Right ventricle myocardium superior (tissue), 1 donor: ENCODE results near the gene SMIM1. TPM values are rescaled to one million over a fixed set of nuclear protein-coding genes. Genes with fewer than 3 reads are reported as not detected.

ENCODE experiments used
- ATAC-seq: fragments of 200-7000 bp; cut with Tn5 transposase; one replicate; pipeline ENCODE4 v1.9.1; 2020; ENCODE audit warnings: mild to moderate bottlenecking; ENCODE audit not compliant: poor library complexity
- DNase-seq: peaks from one replicate; pipeline ENCODE4 v3.0.0-alpha.2; 2020
- intact Hi-C: fragments of 100-400 bp; cut with DNase I; formaldehyde crosslinking; loops from one replicate; pipeline ENCODE4 v1.11.2; 2022
- total RNA-seq: library from RNA; stranded (reverse); fragmentation: NEBNext Ultra II Directional; extraction: Animal tissue kit (Norgen Biotek cat#: 25700); gene quantifications from one replicate; pipeline ENCODE4 v1.2.1, GENCODE V29; 2021
- donor health status: DM: no; HTN: yes; CAD: no; lungs with severe emphysema.

Gene SMIM1
- total RNA-seq, 1 donor from 2014 or later = 17.3 TPM

DNA sequence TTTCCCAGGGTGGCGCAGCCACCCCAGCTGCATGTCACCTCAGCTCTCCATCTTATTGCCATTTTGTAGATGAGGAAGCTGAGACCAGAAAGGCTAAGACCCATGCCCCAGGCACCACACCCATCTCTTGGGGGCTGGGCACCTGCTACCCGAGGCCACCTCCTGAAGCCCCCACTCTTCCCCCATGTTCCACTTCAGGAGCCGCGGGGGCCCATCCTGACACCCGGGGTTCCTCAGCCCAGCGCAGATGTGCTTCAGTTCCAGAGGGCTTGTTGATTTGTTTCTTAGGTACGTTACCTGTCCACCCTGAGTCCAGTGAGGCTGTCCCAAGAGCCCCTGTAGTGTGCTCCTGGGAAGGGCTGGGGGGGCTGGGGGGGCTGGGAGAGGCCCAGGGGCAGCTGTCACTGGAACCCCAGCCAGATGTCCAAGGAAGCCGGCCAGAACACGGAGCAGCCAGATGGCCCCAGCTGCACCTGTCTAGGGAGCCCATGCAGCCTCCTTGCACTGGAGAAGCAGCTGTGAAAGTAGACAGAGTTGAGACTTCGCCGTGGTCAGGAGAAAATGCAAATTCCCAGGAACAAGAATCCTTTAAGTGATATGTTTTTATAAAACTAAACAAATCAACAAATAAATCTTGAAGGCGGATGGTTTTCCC, 37.4 kb upstream of the SMIM1 start:
- intact Hi-C loops = no loop called here
- no peak for ATAC-seq
- no peak for DNase-seq

GRCh38 chr1:3735688-3736087, 36.9 kb upstream of the SMIM1 start:
- no peak for ATAC-seq
- DNase-seq = no peak
- intact Hi-C loops = no loop called here

DNA sequence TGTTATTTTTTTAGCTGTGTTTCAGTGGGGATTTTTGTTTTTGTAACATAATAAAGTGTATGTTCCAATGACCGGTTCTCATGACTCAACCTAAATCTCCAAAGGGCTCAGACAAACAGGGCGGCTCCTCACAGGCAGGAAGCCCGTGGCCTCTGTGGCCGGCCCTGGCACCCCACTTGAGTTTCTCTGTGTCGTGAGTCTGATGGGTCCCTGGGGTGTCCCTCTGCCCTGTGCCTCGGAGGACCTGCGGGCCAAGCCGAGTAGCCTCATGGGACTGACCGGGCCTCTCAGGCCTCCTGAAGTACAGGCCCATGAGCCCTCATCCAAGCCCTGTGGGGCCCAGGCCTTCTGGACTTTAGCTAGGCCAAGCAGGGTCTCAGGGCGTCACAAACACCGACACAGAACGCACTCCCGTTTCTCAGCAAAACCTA, 36.4 kb upstream of the SMIM1 start:
- no peak for ATAC-seq
- peak; percentile 43 for DNase-seq
- intact Hi-C loops = no loop called here

- ATAC-seq (no peak), DNase-seq (no peak)
- intact Hi-C loops = no loop called here
Observed at GRCh38 chr1:3736708-3737107, 35.8 kb upstream of the SMIM1 start.

DNA sequence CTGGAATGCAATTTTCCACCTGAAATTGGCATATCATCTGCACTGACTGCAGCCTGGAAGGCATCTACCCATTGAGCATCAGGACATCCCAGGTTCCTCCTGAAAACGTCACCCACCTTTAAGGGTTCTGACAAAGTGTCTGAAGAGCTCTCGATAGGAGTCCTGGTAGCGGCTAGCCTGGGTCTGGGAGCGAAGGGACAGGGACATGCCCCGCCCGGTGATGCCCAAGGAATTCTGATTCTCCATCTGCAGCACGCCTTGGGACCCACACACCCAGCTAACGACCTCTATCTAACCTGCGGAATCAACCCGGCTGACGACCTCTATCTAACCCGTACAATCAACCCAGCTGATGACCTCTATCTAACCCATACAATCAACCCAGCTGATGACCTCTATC, 33.6 kb upstream of the SMIM1 start:
- intact Hi-C loops = no loop called here
- DNase-seq = no peak
- no peak for ATAC-seq

- DNase-seq (peak; percentile 39), ATAC-seq (no peak)
- intact Hi-C loops = no loop called here
Observed at GRCh38 chr1:3740042-3740441, 32.5 kb upstream of the SMIM1 start.

DNA sequence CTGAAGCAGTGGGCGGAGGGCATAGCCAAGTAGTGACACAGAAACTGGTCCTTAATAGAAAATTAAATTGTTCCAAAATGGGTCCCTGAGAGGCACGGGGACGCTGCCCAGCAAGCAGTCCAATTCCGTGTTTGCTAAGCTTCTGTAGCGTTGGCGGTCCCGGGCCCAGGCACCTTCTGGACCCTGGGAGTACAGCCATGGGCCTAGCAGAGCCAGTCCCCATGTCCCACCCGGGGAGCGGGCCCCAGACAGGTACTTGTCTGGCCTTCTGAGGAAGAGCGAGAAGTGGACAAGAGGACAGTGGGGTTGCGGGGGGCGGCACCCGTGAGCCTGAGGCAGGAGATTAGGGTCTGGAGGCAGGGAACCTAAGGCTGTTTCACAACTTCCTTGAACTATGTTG, 31.8 kb upstream of the SMIM1 start:
- DNase-seq (no peak), ATAC-seq (no peak)
- intact Hi-C loops = no loop called here

DNA sequence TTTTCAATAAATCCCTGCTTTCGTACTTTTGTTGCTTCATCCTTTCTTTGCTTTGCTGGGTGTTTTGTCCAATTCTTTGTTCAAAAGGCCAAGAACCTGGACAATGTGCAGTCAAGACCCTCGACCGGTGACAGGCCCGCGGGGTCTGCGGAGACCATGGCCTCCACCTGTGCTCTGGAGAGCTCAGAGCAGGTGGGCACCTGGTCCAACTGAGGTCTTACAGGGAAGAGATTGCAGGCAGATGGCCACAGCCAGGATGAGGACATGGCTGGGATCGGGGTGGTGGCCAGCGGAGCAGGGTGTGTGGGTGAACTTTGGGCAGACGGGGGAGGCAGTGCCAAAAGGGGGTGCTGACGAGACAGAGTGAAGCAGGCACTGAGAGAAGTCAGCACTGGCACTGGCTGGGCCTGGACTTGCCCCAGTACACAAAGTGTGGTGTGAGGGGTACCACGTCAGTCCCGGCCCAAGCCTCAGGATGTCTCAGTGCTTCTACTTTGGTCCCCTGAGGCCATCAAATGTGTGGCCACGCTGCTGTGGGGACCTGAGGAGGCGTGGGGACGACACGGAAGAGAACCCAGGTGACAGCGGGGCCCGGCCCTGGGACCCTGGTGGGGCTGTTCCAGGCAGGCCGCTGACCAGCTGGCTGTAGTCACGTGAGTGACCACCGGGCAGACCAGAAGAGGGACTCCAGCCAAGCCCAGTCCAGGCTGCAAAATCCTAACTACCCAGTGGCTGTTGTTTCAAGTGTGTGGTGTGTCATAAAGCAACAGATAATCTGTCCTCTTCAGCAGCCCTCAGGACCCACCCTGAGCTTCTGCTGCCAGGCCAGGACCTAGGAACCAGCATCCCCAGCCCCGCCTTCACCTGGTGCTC, 30.7 kb upstream of the SMIM1 start:
- DNase-seq = peak; percentile 28
- intact Hi-C loops = no loop called here
- ATAC-seq = no peak

GRCh38 chr1:3742439-3743298, 29.9 kb upstream of the SMIM1 start:
- DNase-seq (peak; percentile 37), ATAC-seq (no peak)
- intact Hi-C loops = no loop called here

- ATAC-seq = no peak
- intact Hi-C loops = no loop called here
- no peak for DNase-seq
Observed at GRCh38 chr1:3743421-3743820, 29.1 kb upstream of the SMIM1 start.

DNA sequence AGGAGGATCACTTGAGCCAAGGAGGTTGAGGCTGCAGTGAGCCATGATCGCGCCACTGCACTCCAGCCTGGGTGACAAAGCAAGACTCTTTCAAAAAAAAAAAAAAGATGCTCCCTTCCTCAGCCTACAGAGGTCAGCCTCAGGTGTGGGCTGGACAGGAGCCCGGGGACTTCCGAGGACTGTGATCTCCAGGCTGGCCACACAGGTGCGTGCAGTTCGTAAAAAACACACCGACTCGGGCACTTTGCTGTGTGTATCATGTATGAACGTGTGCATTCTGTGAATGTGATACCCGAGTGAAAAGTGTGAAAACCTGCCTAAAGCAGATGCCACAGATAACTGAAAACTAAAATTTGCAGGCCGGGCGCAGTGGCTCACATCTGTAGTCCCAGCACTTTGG, 28.7 kb upstream of the SMIM1 start:
- ATAC-seq (no peak), DNase-seq (no peak)
- intact Hi-C loops = no loop called here

DNA sequence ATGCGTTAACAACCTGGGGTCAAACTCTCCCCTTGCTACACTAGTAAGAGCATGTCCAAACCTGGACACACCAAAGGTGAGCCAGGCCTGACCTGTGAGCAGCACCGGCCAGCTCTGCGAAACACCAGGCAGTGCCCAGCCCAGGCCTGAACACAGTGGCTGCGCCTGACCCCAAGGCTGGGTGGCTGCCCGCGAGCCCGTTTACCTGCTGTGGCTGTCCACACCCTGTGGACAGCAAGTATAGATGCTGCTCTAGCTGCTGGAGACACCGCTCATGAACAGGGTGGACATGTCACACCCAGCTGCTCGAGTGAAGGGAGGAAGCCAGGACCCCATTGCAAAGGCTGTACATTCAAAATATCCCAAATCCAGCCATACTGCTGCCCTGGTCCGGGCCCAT, 27.9 kb upstream of the SMIM1 start:
- no peak for ATAC-seq
- intact Hi-C loops = no loop called here
- no peak for DNase-seq

DNA sequence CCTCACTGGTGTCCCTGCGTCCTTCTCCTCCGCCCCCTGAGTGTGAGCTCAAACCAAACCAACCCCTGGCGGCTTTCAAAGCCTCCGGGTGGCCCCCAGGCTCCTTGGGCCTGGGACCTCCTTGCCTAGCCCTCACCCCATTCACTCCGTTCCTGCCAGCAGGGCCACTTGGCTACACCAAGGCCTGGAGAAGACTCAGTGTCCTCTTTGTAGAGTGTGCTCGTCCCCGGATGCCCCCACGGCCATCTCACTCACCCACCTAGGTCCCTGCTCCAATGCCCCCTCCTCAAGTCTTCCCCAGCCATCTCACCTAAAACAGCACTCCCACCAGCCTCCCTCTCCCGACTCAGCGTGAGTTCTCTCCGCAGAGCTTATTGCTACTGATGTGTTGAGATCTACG, 27.5 kb upstream of the SMIM1 start:
- DNase-seq = no peak
- no peak for ATAC-seq
- intact Hi-C loops = no loop called here

GRCh38 chr1:3745590-3746381, 26.8 kb upstream of the SMIM1 start:
- DNase-seq (peak; percentile 44), ATAC-seq (peak; percentile 5)
- intact Hi-C loops = no loop called here

GRCh38 chr1:3746389-3746829, 26.1 kb upstream of the SMIM1 start:
- intact Hi-C loops = no loop called here
- DNase-seq (peak; percentile 39), ATAC-seq (peak; percentile 34)

DNA sequence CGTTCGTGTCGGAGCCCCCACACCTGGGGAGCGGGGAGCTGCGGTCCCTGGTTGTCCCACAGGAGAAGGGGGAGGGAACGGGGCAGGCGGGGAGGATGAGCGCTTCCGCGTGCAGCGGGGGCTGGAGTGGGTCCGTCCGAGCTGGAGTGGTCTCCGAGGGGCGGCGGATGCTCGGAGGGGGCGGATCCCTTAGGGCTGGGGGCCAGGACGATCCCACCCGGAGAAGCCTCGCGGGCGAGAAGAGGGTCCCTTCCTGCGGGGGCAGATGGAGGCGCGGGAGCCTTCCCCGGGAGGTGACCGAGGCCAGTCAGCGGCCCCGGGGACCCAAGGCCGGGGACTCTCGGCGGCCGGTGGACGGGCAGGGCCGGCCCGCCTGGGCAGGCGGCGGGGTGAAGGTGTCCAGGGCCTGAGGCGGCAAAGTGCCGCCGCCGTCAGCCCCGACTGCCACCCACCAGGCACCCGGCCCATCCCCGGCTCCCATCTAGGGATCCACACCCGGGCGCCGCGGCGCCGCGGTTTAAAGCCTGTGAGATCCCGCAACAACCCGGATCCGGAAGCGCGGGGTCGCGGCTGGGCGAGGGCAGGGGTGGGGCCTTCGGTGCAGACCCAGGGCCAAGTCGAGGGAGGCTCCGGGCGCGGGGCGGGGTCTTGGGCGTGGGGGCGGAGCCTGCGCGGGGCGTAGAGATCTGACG, 25.6 kb upstream of the SMIM1 start:
- ATAC-seq (peak; percentile 98), DNase-seq (peak; percentile 95)
- intact Hi-C loops = no loop called here

GRCh38 chr1:3747522-3747848, 25.1 kb upstream of the SMIM1 start:
- DNase-seq (no peak), ATAC-seq (no peak)
- intact Hi-C loops = no loop called here

- no peak for DNase-seq
- intact Hi-C loops = no loop called here
- no peak for ATAC-seq
Observed at GRCh38 chr1:3747903-3748302, 24.6 kb upstream of the SMIM1 start.
